ENCODE results near the gene LRIG1.

The LRIG1 gene

GRCh38 chr3:66485291-66485968, 15.4 kb downstream of the LRIG1 start:
- DNase-seq: no peak

GRCh38 chr3:66484106-66484844, 16.5 kb downstream of the LRIG1 start:
- DNase-seq: no peak

DNA sequence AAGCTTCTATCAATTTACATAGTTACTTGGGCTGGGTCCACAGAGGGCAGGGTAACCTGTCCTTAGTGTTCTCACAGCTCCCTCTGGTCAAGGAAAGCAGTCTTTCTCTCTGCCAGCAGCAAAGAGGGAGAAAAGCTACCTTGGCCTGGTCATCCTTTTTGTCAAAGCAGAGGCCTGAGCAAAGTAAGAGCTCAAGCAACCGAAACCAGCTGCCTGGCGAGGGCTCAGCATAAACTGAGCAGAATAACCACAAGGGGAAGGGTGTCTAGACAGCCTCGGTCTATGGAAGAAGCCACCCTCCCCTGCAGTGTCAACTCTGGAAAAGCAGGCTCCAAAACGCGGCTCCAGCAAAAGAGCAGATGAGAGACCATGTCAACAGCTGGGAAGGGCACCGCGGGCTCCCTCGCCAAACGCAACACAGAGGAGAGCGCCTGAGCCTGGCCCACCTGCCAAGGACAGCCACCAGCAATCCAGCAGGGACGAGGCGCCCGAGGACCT, 17.4 kb downstream of the LRIG1 start:
- no peak for DNase-seq

GRCh38 chr3:66483006-66483405, 17.8 kb downstream of the LRIG1 start:
- DNase-seq: no peak

GRCh38 chr3:66482018-66482404, 18.8 kb downstream of the LRIG1 start:
- DNase-seq: no peak

- no peak for DNase-seq
These were observed 19.5 kb downstream of the LRIG1 start for GRCh38 chr3:66481071-66482017.

DNA sequence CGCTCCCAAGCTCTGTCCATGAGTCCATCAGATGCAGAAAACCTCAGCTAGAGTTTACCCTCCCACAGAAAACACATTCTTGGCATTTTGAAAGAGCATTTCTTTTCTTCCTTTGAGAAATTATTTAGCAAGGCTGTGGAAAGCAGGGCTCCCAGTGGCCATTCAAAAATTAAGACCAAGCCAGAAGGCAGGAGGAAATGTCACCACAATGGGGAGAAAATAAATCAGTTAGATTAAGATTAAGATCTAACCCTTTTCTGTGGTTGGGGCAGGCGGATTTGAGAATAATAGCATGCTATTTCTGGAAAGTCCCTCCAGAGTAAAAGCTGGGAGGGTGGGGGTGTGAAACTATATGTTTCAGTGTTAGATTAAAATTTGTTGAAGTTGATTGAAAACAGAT, 20.2 kb downstream of the LRIG1 start:
- DNase-seq: no peak

GRCh38 chr3:66479532-66479947, 21.3 kb downstream of the LRIG1 start:
- no peak for DNase-seq

- no peak for DNase-seq
These were observed 21.9 kb downstream of the LRIG1 start for GRCh38 chr3:66478960-66479359.

DNA sequence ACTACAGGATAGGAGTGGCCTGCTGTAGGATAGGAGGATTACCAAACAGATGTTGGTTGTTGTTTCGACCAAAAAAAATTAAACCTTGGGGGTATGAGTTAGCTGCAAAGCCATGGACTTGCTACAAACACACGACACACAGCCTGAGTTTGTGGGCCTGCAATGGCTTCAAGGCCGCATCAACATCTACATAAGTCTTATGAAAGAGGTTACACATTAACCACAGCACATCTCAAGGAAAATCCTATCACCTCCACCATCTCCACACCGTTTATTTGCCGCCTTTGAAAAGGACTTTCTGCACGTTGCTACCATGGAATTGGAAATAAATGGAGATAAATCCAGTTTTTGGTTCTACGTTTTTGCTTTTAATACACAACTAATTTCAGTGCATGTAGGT, 23.0 kb downstream of the LRIG1 start:
- DNase-seq: no peak

GRCh38 chr3:66476852-66477381, 23.9 kb downstream of the LRIG1 start:
- no peak for DNase-seq

DNA sequence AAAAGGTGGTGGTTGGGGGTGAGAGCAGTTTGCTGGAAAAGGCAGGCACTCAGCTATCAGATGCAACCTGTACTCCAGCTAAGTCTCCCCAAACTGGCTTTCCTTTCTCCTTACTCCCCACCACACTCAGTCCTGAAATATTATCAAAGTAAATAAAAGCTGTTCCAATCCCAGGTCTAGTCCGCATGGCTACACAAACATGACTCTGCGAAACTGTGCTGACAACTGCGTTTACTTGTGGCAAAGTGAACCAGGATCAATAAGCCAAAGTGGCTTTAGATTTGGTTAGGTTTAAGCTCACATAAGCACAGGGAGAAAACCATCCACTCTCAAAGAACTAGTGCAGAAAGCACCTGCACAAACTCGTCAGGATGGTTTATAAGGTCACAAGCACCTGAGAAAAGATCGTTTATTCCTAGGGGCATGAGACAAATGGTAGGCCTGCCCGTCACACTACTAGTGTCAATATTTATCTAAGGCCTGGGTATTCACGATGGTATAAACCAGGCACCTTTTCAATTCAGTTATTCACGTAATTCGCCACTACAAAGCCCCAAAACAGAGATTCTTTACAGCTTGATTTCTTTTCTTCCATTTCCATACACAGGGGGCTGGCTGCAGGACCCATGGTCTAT, 25.3 kb downstream of the LRIG1 start:
- no peak for DNase-seq

- no peak for DNase-seq
These were observed 27.1 kb downstream of the LRIG1 start for GRCh38 chr3:66473692-66474091.

DNA sequence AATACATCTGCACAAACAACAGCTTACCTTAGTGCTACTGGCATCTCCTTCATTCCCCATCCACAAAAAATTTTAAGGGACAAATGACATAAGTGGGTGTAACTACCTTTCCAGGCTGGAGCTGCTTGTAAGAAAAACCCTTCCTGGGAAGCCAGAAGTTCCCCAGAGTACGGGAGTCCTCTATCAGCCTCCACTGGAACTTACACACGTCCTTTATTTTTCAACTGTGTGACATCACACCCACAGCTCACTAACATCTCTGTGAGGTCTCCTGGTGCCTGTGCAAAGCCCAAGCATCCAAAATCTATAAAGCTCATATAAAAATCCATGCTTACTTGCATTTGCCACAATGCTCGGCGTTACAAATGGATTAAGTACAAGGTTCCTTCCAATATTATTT, 27.6 kb downstream of the LRIG1 start:
- DNase-seq: no peak

- DNase-seq: peak; percentile 72
These were observed 28.3 kb downstream of the LRIG1 start for GRCh38 chr3:66472313-66473134.

DNA sequence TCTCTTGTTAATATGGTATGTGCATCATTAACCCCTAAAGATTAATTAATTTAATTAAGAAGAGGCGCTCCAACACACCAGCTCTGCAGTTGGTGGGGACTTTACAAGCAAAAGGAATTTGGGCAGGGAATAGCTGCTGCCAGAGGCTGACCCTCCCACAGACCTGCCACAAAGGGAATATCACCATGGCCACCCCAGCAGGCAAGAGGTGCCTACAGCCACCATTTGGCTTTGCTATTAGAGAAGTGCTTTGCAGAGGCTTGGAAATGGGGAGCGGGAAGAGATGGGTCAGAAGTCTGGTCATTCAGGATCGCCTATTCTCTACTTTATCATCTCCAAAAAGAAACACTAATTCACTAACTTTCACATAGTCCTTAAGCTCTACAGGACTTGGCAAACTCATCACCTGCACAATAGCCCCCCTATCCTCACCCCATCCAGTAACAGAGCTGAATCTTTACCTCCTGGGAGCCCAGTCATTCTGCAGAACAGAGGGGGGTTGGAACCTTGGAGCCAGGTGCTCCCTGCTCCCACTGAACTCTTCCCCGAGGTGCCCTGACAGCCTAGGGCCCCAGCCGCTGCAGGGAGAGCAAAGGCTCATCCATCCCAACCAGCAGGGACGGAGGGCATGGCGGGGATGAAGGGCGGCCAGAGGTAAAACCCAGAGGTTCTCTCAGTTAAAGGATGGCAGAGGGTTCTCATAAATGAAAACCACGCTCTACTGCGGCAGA, 29.7 kb downstream of the LRIG1 start:
- DNase-seq: no peak

GRCh38 chr3:66470285-66470684, 30.5 kb downstream of the LRIG1 start:
- DNase-seq: no peak

DNA sequence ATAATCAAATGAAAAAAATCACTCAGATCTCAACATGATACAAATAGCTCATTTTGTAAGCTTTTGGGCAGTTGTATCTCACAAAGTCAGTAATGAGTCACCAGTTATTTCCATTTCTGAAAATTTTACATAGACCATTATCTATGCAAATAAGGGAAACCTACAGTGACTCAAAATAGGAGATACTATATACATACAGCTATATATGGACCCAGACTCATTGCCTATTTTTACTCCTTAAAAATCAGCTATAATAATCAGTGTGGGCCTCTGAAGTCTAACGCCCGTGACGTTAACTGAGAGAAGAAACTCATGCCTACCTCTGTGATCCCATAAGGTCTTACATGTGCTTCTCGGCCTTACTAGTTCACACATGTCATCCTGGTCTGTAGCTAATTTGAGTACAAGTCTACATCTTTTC, 31.6 kb downstream of the LRIG1 start:
- peak; percentile 25 for DNase-seq

DNA sequence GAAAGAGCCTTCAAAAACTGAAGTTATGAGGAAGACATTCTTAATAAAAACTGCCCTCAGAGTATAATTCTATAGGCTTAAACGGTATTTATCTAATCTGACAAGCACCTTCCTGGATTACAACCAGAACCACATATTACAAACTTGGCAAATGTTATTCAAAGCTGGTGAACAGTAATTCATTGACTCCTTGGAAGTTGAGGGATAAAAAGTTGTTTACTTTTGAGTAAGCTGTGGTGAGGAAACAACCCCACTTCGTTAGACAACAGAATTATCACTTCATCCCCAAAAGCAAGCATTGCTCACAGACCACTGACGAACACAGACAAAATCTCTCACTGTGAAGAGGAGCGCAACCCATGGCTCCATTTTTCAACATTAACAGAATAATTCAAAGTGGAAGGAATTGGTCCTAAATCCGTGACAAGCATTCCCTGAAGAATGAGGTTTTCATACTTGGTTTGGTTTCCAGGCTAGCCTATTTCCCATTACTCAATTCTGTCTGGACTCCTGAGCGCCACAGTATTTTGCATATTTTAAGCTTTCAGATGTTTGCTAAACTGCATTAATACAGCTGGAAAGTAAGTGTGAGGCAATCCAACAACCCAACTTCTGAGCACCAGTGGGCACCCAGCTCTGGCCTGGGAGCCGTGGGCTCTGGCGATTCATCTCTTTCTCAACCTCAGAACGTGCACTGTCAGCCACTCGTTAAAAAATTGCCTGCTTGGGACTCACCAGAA, 32.7 kb downstream of the LRIG1 start:
- DNase-seq: peak; percentile 4

GRCh38 chr3:66466606-66467270, 34.1 kb downstream of the LRIG1 start:
- no peak for DNase-seq
